ENCODE results near the gene ZBTB46.

ZBTB46 gene

GRCh38 chr20:63766695-63767426 lies 64.2 kb downstream of the ZBTB46 start:
- DNase-seq (ENCODE audit: low read depth in 3 of 3): no peak

- no peak for DNase-seq (ENCODE audit: low read depth in 3 of 3)
Observed at GRCh38 chr20:63765902-63766301, 65.2 kb downstream of the ZBTB46 start.

GRCh38 chr20:63765082-63765873 lies 65.8 kb downstream of the ZBTB46 start:
- DNase-seq (ENCODE audit: low read depth in 3 of 3): no peak

- DNase-seq (ENCODE audit: low read depth in 3 of 3): no peak
Observed at GRCh38 chr20:63759377-63759901, 71.6 kb downstream of the ZBTB46 start.

GRCh38 chr20:63758152-63758551 lies 72.9 kb downstream of the ZBTB46 start:
- no peak for DNase-seq (ENCODE audit: low read depth in 3 of 3)

GRCh38 chr20:63756648-63756991 lies 74.4 kb downstream of the ZBTB46 start:
- no peak for DNase-seq (ENCODE audit: low read depth in 3 of 3)

- no peak for DNase-seq (ENCODE audit: low read depth in 3 of 3)
Observed at GRCh38 chr20:63755933-63756647, 75.0 kb downstream of the ZBTB46 start.

GRCh38 chr20:63754008-63754407 lies 77.1 kb downstream of the ZBTB46 start:
- no peak for DNase-seq (ENCODE audit: low read depth in 3 of 3)

GRCh38 chr20:63753381-63753780 lies 77.7 kb downstream of the ZBTB46 start:
- no peak for DNase-seq (ENCODE audit: low read depth in 3 of 3)

- no peak for DNase-seq (ENCODE audit: low read depth in 3 of 3)
Observed at GRCh38 chr20:63752411-63753101, 78.5 kb downstream of the ZBTB46 start.

GRCh38 chr20:63751471-63752271 lies 79.4 kb downstream of the ZBTB46 start:
- no peak for DNase-seq (ENCODE audit: low read depth in 3 of 3)

GRCh38 chr20:63750807-63751470 lies 80.1 kb downstream of the ZBTB46 start:
- DNase-seq (ENCODE audit: low read depth in 3 of 3): peak in 1 of 3 experiments; percentile 53

- DNase-seq (ENCODE audit: low read depth in 3 of 3): no peak
Observed at GRCh38 chr20:63749597-63750508, 81.2 kb downstream of the ZBTB46 start.

GRCh38 chr20:63748934-63749270 lies 82.2 kb downstream of the ZBTB46 start:
- no peak for DNase-seq (ENCODE audit: low read depth in 3 of 3)

- no peak for DNase-seq (ENCODE audit: low read depth in 3 of 3)
Observed at GRCh38 chr20:63748070-63748933, 82.8 kb downstream of the ZBTB46 start.

GRCh38 chr20:63747622-63748069 lies 83.4 kb downstream of the ZBTB46 start:
- DNase-seq (ENCODE audit: low read depth in 3 of 3): no peak

GRCh38 chr20:63746751-63747315 lies 84.2 kb downstream of the ZBTB46 start:
- DNase-seq (ENCODE audit: low read depth in 3 of 3): no peak

Measured in stimulated activated CD4-positive, alpha-beta T cell treated with anti-CD3 and anti-CD28 coated beads, TNF-alpha, amount 100 ng/mL, for 24 hours (primary cell).